Mesothelial cell of epicardium (in vitro differentiated cells): ENCODE measurements around the gene ADCK1. TPM values are rescaled to one million over a fixed set of nuclear protein-coding genes. Genes with fewer than 3 reads are reported as not detected.
"Not testable (repeated sequence)": the region's sequence is repeated elsewhere in the genome, so short reads cannot be mapped to it uniquely, and the experiment has no call there.

Experiments used
- DNase-seq, 2 experiments: peaks; one replicate each; pipeline ENCODE4 v3.0.0; 2021; ENCODE audit warnings: low spot score in 2 of 2; ENCODE audit not compliant: unreplicated experiment in 2 of 2
- H3K27ac Mint-ChIP-seq: 2 replicates; pipeline ENCODE4 v1.8.0; 2021; ENCODE audit warnings: mixed read lengths
- H3K27me3 Mint-ChIP-seq: 2 replicates; pipeline ENCODE4 v1.8.0; 2021; ENCODE audit warnings: low read depth, mixed read lengths
- H3K36me3 Mint-ChIP-seq: 2 replicates; pipeline ENCODE4 v1.8.0; 2021; ENCODE audit warnings: mixed read lengths
- H3K4me1 Mint-ChIP-seq: 2 replicates; pipeline ENCODE4 v1.8.0; 2021; ENCODE audit warnings: mixed read lengths
- H3K4me3 Mint-ChIP-seq: 2 replicates; pipeline ENCODE4 v1.8.0; 2021; ENCODE audit warnings: mild to moderate bottlenecking, moderate library complexity, mixed read lengths
- H3K9me3 Mint-ChIP-seq: 2 replicates; pipeline ENCODE4 v1.8.0; 2021; ENCODE audit warnings: mixed read lengths
- total RNA-seq: library from RNA; stranded (reverse); gene quantifications from 3 replicates; pipeline ENCODE4 v1.2.1, GENCODE V29; 2021
- TF ChIP-seq, protein P1 (sequence below): fragments of 200-600 bp; sonication (generic); IDR thresholded peaks from one replicate; pipeline ENCODE4 v1.5.0; 2021; ENCODE audit warnings: antibody characterized with exemption; ENCODE audit not compliant: unreplicated experiment

ADCK1 gene
- total RNA-seq, 1 donor from 2014 or later = 13.3 TPM

DNA sequence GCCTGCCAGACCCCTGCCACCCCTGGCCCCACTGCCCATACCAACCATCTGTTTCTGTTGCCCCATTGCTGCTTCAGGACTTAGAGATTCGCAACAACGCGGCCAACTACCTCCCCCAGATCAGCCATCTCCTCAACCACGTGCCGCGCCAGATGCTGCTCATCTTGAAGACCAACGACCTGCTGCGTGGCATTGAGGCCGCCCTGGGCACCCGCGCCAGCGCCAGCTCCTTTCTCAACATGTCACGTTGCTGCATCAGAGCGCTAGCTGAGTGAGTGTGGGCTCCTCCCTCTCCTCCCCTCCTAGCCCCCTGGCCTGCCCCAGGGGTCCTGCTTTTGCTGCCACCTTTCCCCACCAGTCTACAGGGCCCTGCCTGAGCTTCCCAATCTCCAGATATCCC is 131.5 kb downstream of the ADCK1 start:
- Mint-ChIP-seq H3K9me3 (peaks cover 15% of the 10 kb centered on the region), H3K27me3 (no peaks in the 10 kb centered on the region), H3K4me3 (no peak overlapping the region), H3K27ac (no peak overlapping the region), H3K36me3 (peaks cover 53% of the 10 kb centered on the region), H3K4me1 (no peaks in the 10 kb centered on the region)
- TF ChIP-seq, protein P1, sequence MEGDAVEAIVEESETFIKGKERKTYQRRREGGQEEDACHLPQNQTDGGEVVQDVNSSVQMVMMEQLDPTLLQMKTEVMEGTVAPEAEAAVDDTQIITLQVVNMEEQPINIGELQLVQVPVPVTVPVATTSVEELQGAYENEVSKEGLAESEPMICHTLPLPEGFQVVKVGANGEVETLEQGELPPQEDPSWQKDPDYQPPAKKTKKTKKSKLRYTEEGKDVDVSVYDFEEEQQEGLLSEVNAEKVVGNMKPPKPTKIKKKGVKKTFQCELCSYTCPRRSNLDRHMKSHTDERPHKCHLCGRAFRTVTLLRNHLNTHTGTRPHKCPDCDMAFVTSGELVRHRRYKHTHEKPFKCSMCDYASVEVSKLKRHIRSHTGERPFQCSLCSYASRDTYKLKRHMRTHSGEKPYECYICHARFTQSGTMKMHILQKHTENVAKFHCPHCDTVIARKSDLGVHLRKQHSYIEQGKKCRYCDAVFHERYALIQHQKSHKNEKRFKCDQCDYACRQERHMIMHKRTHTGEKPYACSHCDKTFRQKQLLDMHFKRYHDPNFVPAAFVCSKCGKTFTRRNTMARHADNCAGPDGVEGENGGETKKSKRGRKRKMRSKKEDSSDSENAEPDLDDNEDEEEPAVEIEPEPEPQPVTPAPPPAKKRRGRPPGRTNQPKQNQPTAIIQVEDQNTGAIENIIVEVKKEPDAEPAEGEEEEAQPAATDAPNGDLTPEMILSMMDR = no peak
- no peak for DNase-seq

DNA sequence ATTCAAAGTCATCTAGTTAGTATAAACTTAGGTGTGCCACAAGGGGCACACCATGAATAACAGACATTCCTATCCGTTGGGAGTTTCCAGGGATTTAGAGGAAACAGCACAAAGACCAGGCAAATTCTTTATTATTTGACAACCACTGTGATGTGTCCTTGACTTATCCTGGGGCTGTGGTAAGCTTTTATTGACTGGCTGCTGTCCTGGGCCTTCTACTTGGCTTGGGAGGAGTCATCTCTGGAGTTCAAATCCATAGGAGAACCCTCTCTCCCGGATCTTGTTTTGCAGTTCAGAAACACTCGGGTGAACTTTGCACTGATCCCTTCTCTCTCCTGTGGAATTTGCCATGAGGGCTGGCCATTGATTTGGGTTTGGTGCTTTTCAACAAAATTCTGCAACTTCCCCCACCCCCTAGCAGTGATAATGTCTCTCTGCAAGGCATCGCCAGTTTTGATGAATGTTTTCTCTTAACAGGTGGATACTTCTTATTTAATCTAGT is 136.3 kb downstream of the ADCK1 start:
- H3K27ac Mint-ChIP-seq = no peak overlapping the region
- TF ChIP-seq, protein P1 = no peak
- DNase-seq = no peak
- H3K36me3 Mint-ChIP-seq = peaks cover 53% of the 10 kb centered on the region
- H3K4me3 Mint-ChIP-seq = no peak overlapping the region
- H3K27me3 Mint-ChIP-seq = no peaks in the 10 kb centered on the region
- H3K9me3 Mint-ChIP-seq = peaks cover 20% of the 10 kb centered on the region
- H3K4me1 Mint-ChIP-seq = no peaks in the 10 kb centered on the region

GRCh38 chr14:77947372-77947771 is 147.5 kb downstream of the ADCK1 start:
- Mint-ChIP-seq H3K4me3 (no peak overlapping the region), H3K27me3 (peaks cover 2% of the 10 kb centered on the region), H3K4me1 (no peaks in the 10 kb centered on the region), H3K36me3 (no peaks in the 10 kb centered on the region), H3K27ac (no peak overlapping the region), H3K9me3 (peaks cover 39% of the 10 kb centered on the region)
- TF ChIP-seq, protein P1 = no peak
- no peak for DNase-seq

DNA sequence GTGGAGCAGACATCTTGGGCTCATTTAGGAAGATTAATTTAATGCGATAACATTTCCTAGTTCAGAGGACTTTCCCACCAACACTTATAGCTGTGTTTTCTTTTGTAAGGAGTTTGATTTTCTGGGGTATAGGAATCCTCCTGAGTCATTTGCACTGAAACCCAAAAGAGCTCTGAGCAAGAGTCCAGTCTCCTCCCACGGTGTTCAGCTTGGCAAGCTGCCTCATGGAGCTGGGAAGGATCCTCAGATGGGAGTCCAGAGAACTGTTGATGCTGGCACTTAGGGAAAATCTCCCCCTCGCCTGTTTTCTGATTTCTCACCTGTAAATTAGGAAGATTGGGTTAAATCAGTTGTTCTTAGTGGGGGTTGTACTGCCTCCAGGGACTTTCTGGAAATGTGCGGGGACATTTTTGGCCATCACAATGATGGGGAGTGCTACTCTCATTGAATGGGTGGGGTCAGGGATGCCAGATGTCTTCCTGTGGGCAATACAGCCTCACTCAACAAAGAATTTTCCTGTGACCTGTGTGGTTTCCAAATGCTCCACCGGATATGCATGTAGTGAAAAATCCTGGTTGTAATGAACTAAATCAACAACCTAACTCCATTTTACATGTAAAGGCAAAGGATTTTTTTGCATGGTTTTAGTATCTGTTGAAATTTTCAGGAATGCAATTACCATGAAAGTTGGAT is 150.6 kb downstream of the ADCK1 start:
- H3K4me3 Mint-ChIP-seq = no peak overlapping the region
- H3K27me3 Mint-ChIP-seq = peaks cover 2% of the 10 kb centered on the region
- H3K27ac Mint-ChIP-seq = no peak overlapping the region
- TF ChIP-seq, protein P1 = no peak
- DNase-seq = no peak
- no peaks in the 10 kb centered on the region for H3K36me3 Mint-ChIP-seq
- H3K9me3 Mint-ChIP-seq = peaks cover 34% of the 10 kb centered on the region
- no peaks in the 10 kb centered on the region for H3K4me1 Mint-ChIP-seq

DNA sequence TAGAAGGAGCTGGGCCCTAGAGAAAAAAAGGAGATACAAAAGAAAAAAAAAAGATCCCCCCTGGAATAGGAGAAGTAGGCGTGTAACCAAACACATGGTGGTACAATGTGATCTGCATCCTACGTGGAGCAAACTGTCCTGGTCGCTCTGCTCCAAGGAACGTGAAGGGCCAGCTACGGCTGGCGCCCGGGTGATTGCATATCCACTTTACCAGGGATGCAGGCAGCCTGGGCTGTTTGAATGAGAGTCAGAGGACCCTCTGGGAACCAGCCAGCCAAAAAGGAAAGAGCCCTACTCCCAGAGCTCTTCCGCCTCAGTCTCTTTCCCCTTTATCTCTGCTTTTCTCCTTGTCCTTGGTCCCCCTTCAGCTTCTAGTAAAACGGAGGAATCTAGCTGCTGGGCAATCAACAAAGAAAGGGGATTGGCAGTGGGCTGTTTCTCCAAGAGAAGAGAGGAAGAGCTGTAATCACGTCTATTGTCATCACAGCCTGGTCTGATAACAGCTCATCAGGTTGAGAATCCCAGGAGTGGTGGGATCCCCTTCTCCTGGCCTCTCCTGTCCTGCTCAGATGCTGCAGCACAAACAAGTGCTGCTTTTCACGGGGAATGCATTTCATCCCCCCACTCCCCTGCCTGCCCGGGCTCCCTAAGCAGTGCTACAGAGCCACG is 156.0 kb downstream of the ADCK1 start:
- no peaks in the 10 kb centered on the region for H3K27me3 Mint-ChIP-seq
- peaks cover 12% of the 10 kb centered on the region for H3K4me1 Mint-ChIP-seq
- peaks cover 13% of the 10 kb centered on the region for H3K9me3 Mint-ChIP-seq
- no peak overlapping the region for H3K4me3 Mint-ChIP-seq
- no peak for DNase-seq
- no peaks in the 10 kb centered on the region for H3K36me3 Mint-ChIP-seq
- TF ChIP-seq, protein P1 = no peak
- H3K27ac Mint-ChIP-seq = no peak overlapping the region

- peaks cover 12% of the 10 kb centered on the region for H3K4me1 Mint-ChIP-seq
- not testable (repeated sequence) for H3K27me3 Mint-ChIP-seq, H3K27ac Mint-ChIP-seq, H3K4me3 Mint-ChIP-seq, H3K9me3 Mint-ChIP-seq, H3K36me3 Mint-ChIP-seq, DNase-seq
These were observed 159.8 kb downstream of the ADCK1 start for GRCh38 chr14:77959686-77960085.
